Vagina (tissue), 2 donors: Measurements from ENCODE around the gene AVPR2.

ENCODE experiments used
- CTCF ChIP-seq, 3 experiments: fragments of 450-650 bp in 2 of 3; fragments of 200-600 bp in 1 of 3; sonication (generic) in 1 of 3; IDR thresholded peaks; one replicate each; pipeline ENCODE4 v1.5.1; 2017 to 2019; ENCODE audit warnings: antibody characterized with exemption in 3 of 3, mild to moderate bottlenecking in 2 of 3, moderate library complexity in 2 of 3
- POLR2AphosphoS5 ChIP-seq, 2 donors: sonication (generic); formaldehyde crosslinking; IDR thresholded peaks; one replicate each; pipeline ENCODE4 v1.9.0; 2017; ENCODE audit warnings: antibody characterized with exemption in 2 of 2, mild to moderate bottlenecking in 2 of 2, low read depth in 1 of 2; ENCODE audit not compliant: insufficient read depth in 1 of 2

- TF ChIP-seq CTCF (IDR thresholded peaks at IDR 0.05), result no peak
- TF ChIP-seq POLR2AphosphoS5 (IDR thresholded peaks at IDR 0.05; ENCODE audit: insufficient read depth in 1 of 2, low read depth in 1 of 2), result no peak
Measured at GRCh38 chrX:153934762-153935325, 30.4 kb downstream of the AVPR2 start, which contains the start of gene NAA10.
